H1 (cell line): ENCODE data around the gene HIVEP3. TPM values are rescaled to one million over a fixed set of nuclear protein-coding genes. Genes with fewer than 3 reads are reported as not detected.

ENCODE experiments used
- CTCF ChIA-PET: fragments of 300-600 bp; sonication (Branson Sonifier 250); formaldehyde crosslinking; loops from one replicate; lab custom pipeline; 2021; ENCODE audit not compliant: partially characterized antibody; lab: Charles Lee
- POLR2A ChIA-PET: fragments of 300-600 bp; sonication (Branson Sonifier 250); formaldehyde crosslinking; loops from one replicate; lab custom pipeline; 2021; ENCODE audit warnings: inconsistent platforms; ENCODE audit not compliant: partially characterized antibody; lab: Charles Lee
- DNase-seq, 2 experiments: peaks; one replicate each; pipeline versions ENCODE4 v3.0.0 to v3.0.0-alpha.2; 2010 to 2022; ENCODE audit warnings: low spot score in 2 of 2, low read depth in 1 of 2, mixed read lengths in 1 of 2
- FAIRE-seq: peaks from 2 replicates; lab custom pipeline; 2011; peaks lifted over from hg19 to GRCh38; lab: Jason Lieb, UNC
- H2AFZ ChIP-seq: 2 replicates; pipeline ENCODE4 v1.8.1; 2012; ENCODE audit warnings: low read length, inconsistent platforms
- H2AK5ac ChIP-seq: 2 replicates; pipeline ENCODE4 v1.6.1; 2013; ENCODE audit warnings: low read depth, low read length
- H2BK120ac ChIP-seq: replicated peaks from 2 replicates; pipeline ENCODE3; 2013; ENCODE audit warnings: low read depth, low read length, inconsistent platforms
- H2BK12ac ChIP-seq: 2 replicates; pipeline ENCODE4 v1.6.1; 2013; ENCODE audit warnings: low read depth, low read length
- H2BK15ac ChIP-seq: 2 replicates; pipeline ENCODE4 v1.6.1; 2013; ENCODE audit warnings: low read length
- H2BK20ac ChIP-seq: 2 replicates; pipeline ENCODE4 v1.6.1; 2013; ENCODE audit warnings: low read length
- H2BK5ac ChIP-seq: 2 replicates; pipeline ENCODE4 v1.6.1; 2013; ENCODE audit warnings: low read depth, low read length
- H3K14ac ChIP-seq: 2 replicates; pipeline ENCODE4 v1.6.1; 2013; ENCODE audit warnings: inconsistent platforms; ENCODE audit not compliant: insufficient read length
- H3K18ac ChIP-seq: 2 replicates; pipeline ENCODE4 v1.6.1; 2013; ENCODE audit warnings: low read length; ENCODE audit errors: extremely low read depth
- H3K23ac ChIP-seq: 2 replicates; pipeline ENCODE4 v1.6.1; 2013; ENCODE audit warnings: inconsistent platforms; ENCODE audit not compliant: insufficient read length
- H3K23me2 ChIP-seq: 2 replicates; pipeline ENCODE4 v1.6.1; 2013; ENCODE audit warnings: low read depth, low read length
- H3K27ac ChIP-seq: 2 replicates; pipeline ENCODE4 v1.6.1; 2011; ENCODE audit warnings: low read depth, low read length, inconsistent platforms
- H3K27me3 ChIP-seq, 4 experiments: replicated peaks in 1 of 4; 1 replicate in 1 of 4; 2 replicates in 3 of 4; pipeline versions ENCODE4 v1.6.1 to v1.8.1; 2011 to 2013; ENCODE audit warnings: low read length in 3 of 4, mild to moderate bottlenecking in 3 of 4, inconsistent platforms in 2 of 4, mixed read lengths in 2 of 4, moderate library complexity in 1 of 4; ENCODE audit not compliant: control insufficient read depth in 3 of 4, insufficient read depth in 3 of 4; ENCODE audit errors: extremely low read depth in 1 of 4
- H3K36me3 ChIP-seq, 4 experiments: 2 replicates each; pipeline versions ENCODE4 v1.6.1 to v1.8.1; 2011 to 2013; ENCODE audit warnings: mild to moderate bottlenecking in 4 of 4, low read length in 3 of 4, moderate library complexity in 2 of 4, control low read depth in 1 of 4, inconsistent platforms in 1 of 4; ENCODE audit not compliant: insufficient read depth in 4 of 4, control insufficient read depth in 2 of 4
- H3K4ac ChIP-seq: replicated peaks from 2 replicates; pipeline ENCODE3; 2013; ENCODE audit warnings: low read length, low read depth, mixed read lengths, inconsistent platforms; ENCODE audit not compliant: insufficient read length
- H3K4me1 ChIP-seq, 4 experiments: replicated peaks in 1 of 4; 1 replicate in 1 of 4; 2 replicates in 3 of 4; pipeline versions ENCODE4 v1.6.1 to v1.8.1; 2011 to 2013; ENCODE audit warnings: low read length in 3 of 4, inconsistent platforms in 2 of 4, mixed read lengths in 1 of 4; ENCODE audit not compliant: insufficient read depth in 4 of 4, control insufficient read depth in 3 of 4
- H3K4me2 ChIP-seq, 2 experiments: 2 replicates each; pipeline versions ENCODE4 v1.6.1 to v1.8.1; 2011 to 2013; ENCODE audit warnings: low read depth in 2 of 2, low read length in 2 of 2, control low read depth in 1 of 2, inconsistent platforms in 1 of 2, mild to moderate bottlenecking in 1 of 2; ENCODE audit not compliant: insufficient read depth in 1 of 2
- H3K4me3 ChIP-seq, 4 experiments: fragments of 200-600, 300-600 bp in 1 of 4; sonication (generic), shearing (Covaris generic), sonication (Bioruptor Twin) in 1 of 4; 2 replicates each; pipeline versions ENCODE4 v1.5.1 to v1.8.1; 2011 to 2016; ENCODE audit warnings: low read length in 4 of 4, low read depth in 3 of 4, control low read depth in 2 of 4, inconsistent platforms in 2 of 4, mild to moderate bottlenecking in 2 of 4, mixed read lengths in 1 of 4, moderate library complexity in 1 of 4; ENCODE audit not compliant: insufficient read depth in 2 of 4; ENCODE audit errors: extremely low read depth in 1 of 4
- H3K56ac ChIP-seq: replicated peaks from 2 replicates; pipeline ENCODE3; 2013; ENCODE audit warnings: low read depth, mild to moderate bottlenecking, mixed read lengths, low read length, inconsistent platforms; ENCODE audit not compliant: insufficient read length
- H3K79me1 ChIP-seq: 2 replicates; pipeline ENCODE4 v1.6.1; 2013; ENCODE audit warnings: low read depth, low read length, control low read depth
- H3K79me2 ChIP-seq, 2 experiments: 2 replicates each; pipeline versions ENCODE4 v1.6.1 to v1.8.1; 2012 to 2013; ENCODE audit warnings: low read length in 2 of 2, mild to moderate bottlenecking in 2 of 2, inconsistent platforms in 1 of 2; ENCODE audit not compliant: insufficient read depth in 2 of 2, control insufficient read depth in 1 of 2
- H3K9ac ChIP-seq, 4 experiments: replicated peaks in 1 of 4; 1 replicate in 1 of 4; 2 replicates in 3 of 4; pipeline versions ENCODE4 v1.6.1 to v1.8.1; 2011 to 2013; ENCODE audit warnings: low read depth in 3 of 4, low read length in 3 of 4, control low read depth in 2 of 4, mild to moderate bottlenecking in 2 of 4, moderate library complexity in 2 of 4, inconsistent platforms in 1 of 4; ENCODE audit errors: extremely low read depth in 1 of 4
- H3K9me3 ChIP-seq, 2 experiments: 2 replicates each; pipeline versions ENCODE4 v1.6.1 to v1.8.1; 2012 to 2013; ENCODE audit warnings: mild to moderate bottlenecking in 2 of 2, moderate library complexity in 2 of 2, control low read depth in 1 of 2, inconsistent platforms in 1 of 2, low read depth in 1 of 2, low read length in 1 of 2, mixed read lengths in 1 of 2; ENCODE audit not compliant: insufficient read depth in 2 of 2
- H4K20me1 ChIP-seq, 2 experiments: replicated peaks in 1 of 2; 2 replicates each; pipeline versions ENCODE3 to v1.8.1; 2011 to 2013; ENCODE audit warnings: inconsistent platforms in 2 of 2, low read length in 2 of 2, mild to moderate bottlenecking in 1 of 2; ENCODE audit not compliant: insufficient read depth in 2 of 2, control insufficient read depth in 1 of 2
- H4K5ac ChIP-seq: 2 replicates; pipeline ENCODE4 v1.6.1; 2013; ENCODE audit warnings: low read length, low read depth, mixed read lengths, inconsistent platforms; ENCODE audit not compliant: insufficient read length
- H4K8ac ChIP-seq: 2 replicates; pipeline ENCODE4 v1.8.0; 2013; ENCODE audit warnings: mild to moderate bottlenecking, moderate library complexity, low read length, inconsistent platforms; ENCODE audit not compliant: insufficient read depth; ENCODE audit errors: extremely low read depth
- H4K91ac ChIP-seq: replicated peaks from 2 replicates; pipeline ENCODE3; 2013; ENCODE audit warnings: low read length, mixed read lengths, inconsistent platforms; ENCODE audit not compliant: insufficient read length
- CEBPB ChIP-seq: IDR thresholded peaks from 2 replicates; pipeline ENCODE4 v1.6.1; 2012; ENCODE audit warnings: low read depth, low read length
- KDM5A ChIP-seq: fragments of 200-600 bp; IDR thresholded peaks from 2 replicates; pipeline ENCODE4 v1.7.1; 2012; ENCODE audit warnings: mild to moderate bottlenecking, low read length, inconsistent platforms, mixed read lengths
- WGBS, 2 experiments: shearing (Covaris generic) in 1 of 2; methylation state at CpG; one replicate each; pipeline versions ENCODE4 v1.1.6 to v1.1.7; 2013 to 2015; ENCODE audit warnings: low lambda C conversion rate in 2 of 2, mixed read lengths in 2 of 2, inconsistent platforms in 1 of 2, low coverage in 1 of 2, missing lambda C conversion rate in 1 of 2; ENCODE audit not compliant: insufficient replicate concordance in 2 of 2, insufficient coverage in 1 of 2, insufficient read length in 1 of 2; ENCODE audit errors: extremely low coverage in 1 of 2, missing lambda C conversion rate in 1 of 2; 5-methylcytosine and 5-hydroxymethylcytosine counted together
- polyA plus RNA-seq, 7 experiments: library from polyadenylated mRNA; depleted of rRNA in 3 of 7; stranded (reverse) in 5 of 7; unstranded in 2 of 7; fragments of >200 nt in 5 of 7; fragments of 200-250 nt in 2 of 7; gene quantifications; 1 replicate in 5 of 7; 2 replicates in 1 of 7; 4 replicates in 1 of 7; pipeline versions ENCODE4 v1.2.1 to v1.2.3, GENCODE V29; 2011 to 2013; ENCODE audit warnings: missing spikeins in 2 of 7, mixed read lengths in 2 of 7
- total RNA-seq: library from RNA; stranded (reverse); fragmentation: NEBNext Ultra II Directional; extraction: Animal tissue kit (Norgen Biotek cat#: 25700); gene quantifications from 2 replicates; pipeline ENCODE4 v1.2.1, GENCODE V29; 2021

Gene HIVEP3
- total and polyA plus RNA-seq, 2 of the 8 experiments (the other 6 are each of a cell fraction or from before 2014, with no cell fraction given): 0.24 to 0.69 TPM

- Histone ChIP-seq H4K20me1 (no peaks in the 10 kb centered on the region), H3K14ac (no peak overlapping the region), H3K79me2 (no peaks in the 10 kb centered on the region), H3K27ac (no peak overlapping the region), H3K36me3 (no peaks in the 10 kb centered on the region), H3K4me3 (no peak overlapping the region), H3K23ac (no peak overlapping the region), H2BK120ac (no peak overlapping the region), H3K56ac (no peak overlapping the region), H2BK12ac (no peak overlapping the region), H3K79me1 (no peaks in the 10 kb centered on the region), H3K4ac (no peak overlapping the region), H4K91ac (no peak overlapping the region), H4K8ac (no peak overlapping the region), H2BK5ac (no peak overlapping the region), H2AK5ac (no peak overlapping the region), H3K4me2 (no peak overlapping the region), H2AFZ (peak overlapping the region; percentile 64), H3K27me3 (no peaks in the 10 kb centered on the region), H2BK20ac (no peak overlapping the region), H3K4me1 (peaks cover 0 to 7% (median 2%) of the 10 kb centered on the region in 4 experiments; a peak in 4 of 7 replicates), H3K9ac (no peak overlapping the region), H3K18ac (no peak overlapping the region), H3K23me2 (no peaks in the 10 kb centered on the region), H4K5ac (no peak overlapping the region), H2BK15ac (no peak overlapping the region), H3K9me3 (no peaks in the 10 kb centered on the region)
- DNase-seq (no peak), FAIRE-seq (no peak)
- WGBS, 2 experiments: 76% methylated on average over 9 of the region's 9 CpGs; no CpG with 5 or more reads in 1 of the 2 experiments
- ChIA-PET CTCF (interaction anchor here (1.0 to 1.4 kb wide), 3 partner anchors 10 to 216 kb away, joined by 3 to 4 read pairs (median 3); no protein-coding TSS in a partner anchor), POLR2A (no interaction called here)
- TF ChIP-seq CEBPB (peak; percentile 77; the same call in 1 of the 2 replicates), KDM5A (no peak)
Measured at GRCh38 chr1:41649396-41650027, 269.2 kb downstream of the HIVEP3 start.
